Sigmoid colon (tissue), 7 donors: Measurements from ENCODE around the gene SPIRE1. TPM values are rescaled to one million over a fixed set of nuclear protein-coding genes. Genes with fewer than 3 reads are reported as not detected.
A peak's percentile ranks its signal among the peaks of the same experiment; 100 is the strongest.

Experiments
- DNase-seq: peaks from one replicate; pipeline ENCODE4 v3.0.0-alpha.2; 2019
- H3K27ac ChIP-seq, 4 donors: fragments of 200-600 bp; sonication (generic); one replicate each; pipeline ENCODE4 v1.5.1; 2016 to 2019; ENCODE audit warnings: mild to moderate bottlenecking in 1 of 4
- H3K27me3 ChIP-seq, 3 donors: fragments of 200-600 bp; sonication (generic); one replicate each; pipeline ENCODE4 v1.5.1; 2019; ENCODE audit warnings: mild to moderate bottlenecking in 1 of 3
- H3K36me3 ChIP-seq, 4 donors: fragments of 200-600 bp; sonication (generic); one replicate each; pipeline ENCODE4 v1.5.1; 2016 to 2019
- H3K4me1 ChIP-seq, 4 donors: fragments of 200-600 bp; sonication (generic); one replicate each; pipeline ENCODE4 v1.5.1; 2017 to 2019
- H3K4me3 ChIP-seq, 4 donors: fragments of 200-600 bp; sonication (generic); one replicate each; pipeline ENCODE4 v1.5.1; 2017 to 2019; ENCODE audit warnings: mild to moderate bottlenecking in 2 of 4, moderate library complexity in 1 of 4
- H3K9me3 ChIP-seq, 4 donors: fragments of 200-600 bp in 3 of 4; sonication (generic) in 3 of 4; one replicate each; pipeline versions ENCODE4 v1.5.1 to v1.6.1; 2013 to 2019
- EP300 ChIP-seq, 4 donors: sonication (generic); formaldehyde crosslinking; IDR thresholded peaks; one replicate each; pipeline ENCODE4 v1.6.1; 2017; ENCODE audit warnings: antibody characterized with exemption in 4 of 4
- POLR2A ChIP-seq, 2 donors: fragments of 450-650 bp; IDR thresholded peaks; one replicate each; pipeline ENCODE4 v1.6.1; 2016; ENCODE audit warnings: antibody characterized with exemption in 2 of 2, mild to moderate bottlenecking in 2 of 2, moderate library complexity in 2 of 2
- POLR2AphosphoS5 ChIP-seq, 4 donors: sonication (generic); formaldehyde crosslinking; IDR thresholded peaks; one replicate each; pipeline ENCODE4 v1.6.1; 2017; ENCODE audit warnings: antibody characterized with exemption in 4 of 4
- WGBS, 2 donors: extraction: QIAGEN DNeasy Blood & Tissue Kit; methylation state at CpG; one replicate each; pipeline ENCODE4 v1.1.7; 2013; 5-methylcytosine and 5-hydroxymethylcytosine counted together
- intact Hi-C: fragments of 100-400 bp; cut with DNase I; formaldehyde crosslinking; loops from one replicate; pipeline ENCODE4 v1.15.1; 2023
- polyA plus RNA-seq, 3 donors: library from polyadenylated mRNA; stranded (reverse); fragments of 200-250 nt; gene quantifications; one replicate each; pipeline ENCODE4 v1.2.3, GENCODE V29; 2013
- total RNA-seq, 4 donors: library from RNA; depleted of rRNA; stranded (reverse); fragments of >200 nt; gene quantifications; one replicate each; pipeline ENCODE4 v1.1.0, GENCODE V29; 2016
- TF ChIP-seq, protein P1 (sequence below), 4 experiments: fragments of 450-650 bp in 3 of 4; fragments of 200-600 bp in 1 of 4; IDR thresholded peaks; one replicate each; pipeline ENCODE4 v1.5.1; 2016 to 2019; ENCODE audit warnings: antibody characterized with exemption in 4 of 4, mild to moderate bottlenecking in 3 of 4, moderate library complexity in 2 of 4
- donor health status: healthy with polysubstance abuse.
- donor health status: Bipolar disorder and iron deficiency.
- donor health status: healthy.

SPIRE1 gene
- total and polyA plus RNA-seq, 7 donors, result 2.1 to 31.6 (median 22.7) TPM

DNA sequence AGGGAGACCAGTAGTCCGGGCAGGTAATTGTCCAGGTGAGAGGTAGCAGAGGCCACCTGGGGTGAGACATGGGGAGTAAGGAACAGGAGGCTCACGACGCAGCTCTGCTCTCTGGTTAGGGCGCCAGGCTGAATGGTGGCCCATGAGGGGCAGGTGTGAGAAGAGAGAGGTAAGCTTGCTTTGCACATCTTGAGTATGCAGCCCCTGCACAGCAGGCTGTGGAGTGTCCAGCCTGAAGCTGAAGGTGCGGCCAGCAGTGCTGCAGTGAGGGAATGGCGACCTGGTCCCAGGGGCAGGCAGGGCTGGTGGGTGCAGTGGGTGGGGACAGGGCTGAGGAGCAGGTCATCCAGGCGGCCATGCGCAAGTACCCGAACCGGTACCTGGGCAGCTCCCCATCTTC lies 234.5 kb downstream of the SPIRE1 start:
- no peaks in the 10 kb centered on the region for H3K27me3 ChIP-seq
- H3K36me3 ChIP-seq, result peaks cover 0 to 14% (median 5%) of the 10 kb centered on the region in 4 donors
- 95 to 96% methylated on average over 10 of the region's 10 CpGs for WGBS, 2 donors
- intact Hi-C loops, result no loop called here
- TF ChIP-seq POLR2AphosphoS5 (IDR thresholded peaks at IDR 0.05) (no peak), EP300 (IDR thresholded peaks at IDR 0.05) (no peak), POLR2A (IDR thresholded peaks at IDR 0.05) (no peak)
- TF ChIP-seq, protein P1, sequence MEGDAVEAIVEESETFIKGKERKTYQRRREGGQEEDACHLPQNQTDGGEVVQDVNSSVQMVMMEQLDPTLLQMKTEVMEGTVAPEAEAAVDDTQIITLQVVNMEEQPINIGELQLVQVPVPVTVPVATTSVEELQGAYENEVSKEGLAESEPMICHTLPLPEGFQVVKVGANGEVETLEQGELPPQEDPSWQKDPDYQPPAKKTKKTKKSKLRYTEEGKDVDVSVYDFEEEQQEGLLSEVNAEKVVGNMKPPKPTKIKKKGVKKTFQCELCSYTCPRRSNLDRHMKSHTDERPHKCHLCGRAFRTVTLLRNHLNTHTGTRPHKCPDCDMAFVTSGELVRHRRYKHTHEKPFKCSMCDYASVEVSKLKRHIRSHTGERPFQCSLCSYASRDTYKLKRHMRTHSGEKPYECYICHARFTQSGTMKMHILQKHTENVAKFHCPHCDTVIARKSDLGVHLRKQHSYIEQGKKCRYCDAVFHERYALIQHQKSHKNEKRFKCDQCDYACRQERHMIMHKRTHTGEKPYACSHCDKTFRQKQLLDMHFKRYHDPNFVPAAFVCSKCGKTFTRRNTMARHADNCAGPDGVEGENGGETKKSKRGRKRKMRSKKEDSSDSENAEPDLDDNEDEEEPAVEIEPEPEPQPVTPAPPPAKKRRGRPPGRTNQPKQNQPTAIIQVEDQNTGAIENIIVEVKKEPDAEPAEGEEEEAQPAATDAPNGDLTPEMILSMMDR (IDR thresholded peaks at IDR 0.05), result no peak
- H3K4me3 ChIP-seq, result no peak overlapping the region
- peaks cover 0 to 20% (median 13%) of the 10 kb centered on the region in 4 donors for H3K4me1 ChIP-seq
- H3K27ac ChIP-seq, result no peak overlapping the region
- DNase-seq, result no peak
- H3K9me3 ChIP-seq, result no peaks in the 10 kb centered on the region

DNA sequence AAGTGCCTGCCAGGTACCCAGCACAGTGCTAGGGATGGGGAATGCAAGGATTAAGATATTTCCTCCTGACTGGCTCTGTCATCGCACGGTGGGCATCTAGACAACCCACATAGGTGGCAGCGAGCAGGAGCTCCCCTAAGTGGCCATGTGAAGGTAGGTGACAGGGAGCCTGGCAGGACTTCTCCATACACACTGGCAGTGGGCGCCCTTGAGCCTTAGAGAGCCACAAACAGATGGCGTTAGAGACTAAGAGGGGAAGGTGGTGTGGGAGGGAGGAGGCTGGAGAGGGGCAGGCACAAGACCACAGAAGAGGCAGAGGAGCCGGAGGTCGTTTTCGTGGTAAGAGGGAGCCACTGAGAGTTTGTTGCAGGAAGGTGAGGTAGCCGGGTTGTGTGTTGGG lies 235.0 kb downstream of the SPIRE1 start:
- peaks cover 0 to 20% (median 13%) of the 10 kb centered on the region in 4 donors for H3K4me1 ChIP-seq
- DNase-seq, result no peak
- TF ChIP-seq POLR2AphosphoS5 (IDR thresholded peaks at IDR 0.05) (no peak), EP300 (IDR thresholded peaks at IDR 0.05) (no peak), POLR2A (IDR thresholded peaks at IDR 0.05) (no peak)
- TF ChIP-seq, protein P1 (IDR thresholded peaks at IDR 0.05), result no peak
- peaks cover 0 to 13% (median 5%) of the 10 kb centered on the region in 4 donors for H3K36me3 ChIP-seq
- H3K9me3 ChIP-seq, result no peaks in the 10 kb centered on the region
- no peak overlapping the region for H3K4me3 ChIP-seq
- H3K27me3 ChIP-seq, result no peaks in the 10 kb centered on the region
- 74 to 87% methylated on average over 9 of the region's 9 CpGs for WGBS, 2 donors
- intact Hi-C loops, result no loop called here
- H3K27ac ChIP-seq, result no peak overlapping the region

DNA sequence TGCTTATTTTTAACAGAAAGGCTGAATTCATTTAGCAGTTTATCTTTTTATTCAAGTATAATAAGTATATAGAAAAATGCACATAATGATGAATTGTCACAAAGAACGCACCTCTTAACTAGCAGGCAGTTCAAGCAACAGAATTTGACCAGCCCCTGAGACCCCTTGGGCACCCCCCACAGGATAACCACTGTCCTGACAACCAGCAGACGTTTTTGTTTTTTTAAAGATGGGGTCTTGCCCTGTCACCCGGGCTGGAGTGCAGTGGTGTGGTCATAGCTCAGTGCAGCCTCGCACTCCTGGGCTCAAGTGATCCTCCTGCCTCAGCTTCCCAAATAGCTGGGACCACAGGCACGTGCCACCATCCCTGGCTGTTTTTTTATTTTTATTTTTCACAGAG lies 236.2 kb downstream of the SPIRE1 start:
- no peak for DNase-seq
- 84 to 85% methylated on average over 5 of the region's 5 CpGs for WGBS, 2 donors
- H3K4me3 ChIP-seq, result no peak overlapping the region
- H3K9me3 ChIP-seq, result no peaks in the 10 kb centered on the region
- intact Hi-C loops, result no loop called here
- peaks cover 0 to 3% (median under 1%) of the 10 kb centered on the region in 4 donors for H3K36me3 ChIP-seq
- no peak overlapping the region for H3K27ac ChIP-seq
- TF ChIP-seq EP300 (IDR thresholded peaks at IDR 0.05) (no peak), POLR2A (IDR thresholded peaks at IDR 0.05) (no peak), POLR2AphosphoS5 (IDR thresholded peaks at IDR 0.05) (no peak)
- TF ChIP-seq, protein P1 (IDR thresholded peaks at IDR 0.05), result no peak
- H3K4me1 ChIP-seq, result peaks cover 0 to 20% (median 13%) of the 10 kb centered on the region in 4 donors
- H3K27me3 ChIP-seq, result no peaks in the 10 kb centered on the region

DNA sequence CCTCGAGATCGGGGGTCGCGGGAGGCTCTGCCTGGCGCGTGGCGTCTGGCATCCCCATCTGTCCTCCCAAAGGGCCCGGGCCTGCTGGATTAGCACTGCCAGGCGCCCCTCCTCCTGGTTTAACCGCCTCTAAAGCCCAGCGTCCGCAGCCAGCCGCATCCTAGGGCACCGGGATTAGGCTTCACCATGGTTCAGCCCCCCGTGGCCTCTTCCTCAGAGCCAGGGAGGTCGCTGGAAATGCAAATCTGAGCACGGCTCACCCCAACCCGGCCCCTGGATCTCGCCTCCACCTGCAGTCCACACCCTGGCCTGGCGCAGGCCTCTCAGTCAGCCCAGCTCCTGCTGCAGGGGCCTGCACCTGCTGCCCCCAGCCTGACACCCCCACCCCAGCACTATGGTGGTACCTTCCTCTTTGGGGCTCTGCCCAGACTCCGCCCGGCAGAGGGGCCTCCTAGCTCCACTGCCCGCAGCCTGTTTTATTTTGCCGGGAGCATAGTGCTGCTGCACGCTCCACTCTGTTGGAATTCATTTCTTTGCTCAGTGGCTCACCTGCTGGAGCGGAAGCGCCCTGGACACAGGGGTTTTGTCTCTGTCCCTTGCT lies 237.0 kb downstream of the SPIRE1 start:
- H3K27ac ChIP-seq, result peak overlapping the region in 1 of 4 donors; percentile 30
- TF ChIP-seq EP300 (IDR thresholded peaks at IDR 0.05), result no peak
- no peak for TF ChIP-seq POLR2A (IDR thresholded peaks at IDR 0.05)
- TF ChIP-seq, protein P1 (IDR thresholded peaks at IDR 0.05), result no peak
- TF ChIP-seq POLR2AphosphoS5 (IDR thresholded peaks at IDR 0.05), result no peak
- WGBS, 2 donors, result 38 to 61% methylated on average over 27 of the region's 27 CpGs
- H3K36me3 ChIP-seq, result no peaks in the 10 kb centered on the region
- no peaks in the 10 kb centered on the region for H3K27me3 ChIP-seq
- H3K4me1 ChIP-seq, result peaks cover 0 to 20% (median 13%) of the 10 kb centered on the region in 4 donors
- intact Hi-C loops, result no loop called here
- H3K9me3 ChIP-seq, result no peaks in the 10 kb centered on the region
- no peak for DNase-seq
- H3K4me3 ChIP-seq, result peak overlapping the region; percentile 38 to 59 (median 52)
